HG03045 (cell line): Measurements from ENCODE around the gene C1orf159.

Experiments
- ATAC-seq: cut with Tn5 transposase; IDR thresholded peaks from one replicate; pipeline ENCODE4 v1.9.1; 2021; ENCODE audit warnings: mild to moderate bottlenecking, moderate library complexity; ENCODE audit not compliant: unreplicated experiment

C1orf159 gene

DNA sequence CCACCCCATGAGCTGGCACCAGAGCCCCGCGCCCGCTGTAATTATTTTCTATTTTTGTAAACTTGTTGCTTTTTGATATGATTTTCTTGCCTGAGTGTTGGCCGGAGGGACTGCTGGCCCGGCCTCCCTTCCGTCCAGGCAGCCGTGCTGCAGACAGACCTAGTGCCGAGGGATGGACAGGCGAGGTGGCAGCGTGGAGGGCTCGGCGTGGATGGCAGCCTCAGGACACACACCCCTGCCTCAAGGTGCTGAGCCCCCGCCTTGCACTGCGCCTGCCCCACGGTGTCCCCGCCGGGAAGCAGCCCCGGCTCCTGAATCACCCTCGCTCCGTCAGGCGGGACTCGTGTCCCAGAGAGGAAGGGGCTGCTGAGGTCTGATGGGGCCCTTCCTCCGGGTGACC, 60.9 kb downstream of the C1orf159 start:
- ATAC-seq = no peak

DNA sequence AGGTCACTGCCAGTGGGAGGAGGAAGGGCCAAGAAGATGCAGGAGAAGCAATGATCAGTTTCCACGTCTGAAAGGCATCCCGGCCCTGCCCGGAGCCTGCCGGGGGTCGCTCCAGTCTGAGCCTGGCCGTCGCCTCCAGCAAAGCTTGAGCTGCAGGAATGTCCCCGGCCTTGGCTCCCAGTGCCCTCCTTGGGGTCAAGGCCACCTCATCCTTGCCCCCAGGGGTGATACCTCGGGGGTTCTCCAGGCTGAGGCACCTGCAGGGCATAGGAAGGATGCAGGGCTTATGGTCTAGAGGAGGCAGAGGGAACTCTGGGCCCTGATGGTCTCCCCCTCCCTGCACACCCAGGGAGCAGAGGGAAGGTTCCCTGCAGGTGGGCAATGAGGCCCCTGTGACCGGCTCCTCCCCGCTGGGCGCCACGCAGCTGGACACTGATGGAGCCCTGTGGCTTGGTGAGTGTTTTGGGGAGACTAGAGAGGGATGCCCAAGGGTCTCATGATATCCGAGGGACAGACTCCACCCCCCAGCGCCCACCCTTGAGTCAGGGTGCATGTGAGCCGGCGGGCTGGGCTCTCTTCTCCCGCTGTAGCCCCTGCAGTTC, 61.7 kb downstream of the C1orf159 start:
- no peak for ATAC-seq

DNA sequence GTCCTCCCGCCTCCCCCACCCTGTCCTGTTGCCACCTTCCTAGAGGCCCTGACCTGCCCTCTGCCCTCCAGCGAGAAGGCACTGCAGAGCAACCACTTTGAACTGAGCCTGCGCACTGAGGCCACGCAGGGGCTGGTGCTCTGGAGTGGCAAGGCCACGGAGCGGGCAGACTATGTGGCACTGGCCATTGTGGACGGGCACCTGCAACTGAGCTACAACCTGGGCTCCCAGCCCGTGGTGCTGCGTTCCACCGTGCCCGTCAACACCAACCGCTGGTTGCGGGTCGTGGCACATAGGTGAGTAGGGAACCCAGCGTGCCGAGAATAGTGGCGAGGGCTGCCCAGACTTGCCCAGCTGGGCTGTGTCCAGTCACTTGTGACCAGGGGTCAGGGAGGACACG, 62.2 kb downstream of the C1orf159 start:
- no peak for ATAC-seq

DNA sequence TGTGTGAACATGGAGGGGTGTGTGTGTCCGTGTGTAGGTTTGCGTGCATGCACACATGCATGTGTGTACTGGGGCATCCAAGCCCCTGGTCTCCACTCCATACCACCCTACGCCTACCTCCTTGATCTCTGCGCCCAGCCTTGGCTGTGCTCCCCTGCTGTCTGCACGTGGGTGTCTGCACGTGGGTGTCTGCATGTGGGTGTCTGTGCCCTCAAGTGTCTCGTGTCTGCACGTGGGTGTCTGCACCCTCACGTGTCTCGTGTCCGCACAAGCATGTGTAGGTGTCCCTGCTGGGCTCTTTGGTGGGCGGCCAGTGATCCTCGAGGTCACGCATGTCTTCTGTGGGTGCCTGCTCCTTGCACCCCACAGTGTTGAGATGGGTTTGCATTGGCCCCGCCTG, 62.9 kb downstream of the C1orf159 start:
- no peak for ATAC-seq

DNA sequence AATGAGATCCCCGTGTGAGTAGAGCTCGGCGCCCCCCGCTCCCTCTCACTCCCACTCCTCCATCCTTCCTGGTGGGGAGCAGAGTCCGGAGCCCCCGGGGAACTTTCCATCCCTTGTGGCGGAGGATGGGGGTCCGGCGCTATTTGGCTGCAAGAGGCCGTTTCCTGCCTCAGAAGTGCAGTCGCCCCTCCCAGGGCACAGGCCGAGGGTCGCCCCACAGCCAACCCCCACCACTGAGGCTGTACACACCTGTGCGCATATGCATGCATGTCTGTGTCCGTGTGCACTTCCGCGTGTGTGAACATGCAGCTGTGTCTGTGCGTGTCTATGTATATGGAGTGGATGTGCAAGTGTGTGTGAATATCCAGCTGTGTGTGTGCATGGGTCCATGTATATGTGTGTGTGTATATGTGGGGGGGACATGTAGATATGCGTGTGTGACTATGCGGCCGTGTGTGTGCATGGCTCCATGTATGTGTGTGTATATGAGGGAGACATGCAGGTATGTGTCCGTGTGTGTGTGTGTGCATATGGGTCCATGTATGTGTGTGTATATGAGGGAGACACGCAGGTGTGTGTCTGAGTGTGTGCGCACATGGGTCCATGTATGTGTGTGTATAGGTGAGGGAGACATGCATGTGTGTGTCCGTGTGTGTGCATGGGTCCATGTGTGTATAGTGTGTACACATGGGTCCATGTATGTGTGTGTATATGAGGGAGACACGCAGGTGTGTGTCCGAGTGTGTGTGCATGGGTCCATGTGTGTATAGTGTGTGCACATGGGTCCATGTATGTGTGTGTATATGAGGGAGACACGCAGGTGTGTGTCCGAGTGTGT, 63.7 kb downstream of the C1orf159 start:
- ATAC-seq = no peak

DNA sequence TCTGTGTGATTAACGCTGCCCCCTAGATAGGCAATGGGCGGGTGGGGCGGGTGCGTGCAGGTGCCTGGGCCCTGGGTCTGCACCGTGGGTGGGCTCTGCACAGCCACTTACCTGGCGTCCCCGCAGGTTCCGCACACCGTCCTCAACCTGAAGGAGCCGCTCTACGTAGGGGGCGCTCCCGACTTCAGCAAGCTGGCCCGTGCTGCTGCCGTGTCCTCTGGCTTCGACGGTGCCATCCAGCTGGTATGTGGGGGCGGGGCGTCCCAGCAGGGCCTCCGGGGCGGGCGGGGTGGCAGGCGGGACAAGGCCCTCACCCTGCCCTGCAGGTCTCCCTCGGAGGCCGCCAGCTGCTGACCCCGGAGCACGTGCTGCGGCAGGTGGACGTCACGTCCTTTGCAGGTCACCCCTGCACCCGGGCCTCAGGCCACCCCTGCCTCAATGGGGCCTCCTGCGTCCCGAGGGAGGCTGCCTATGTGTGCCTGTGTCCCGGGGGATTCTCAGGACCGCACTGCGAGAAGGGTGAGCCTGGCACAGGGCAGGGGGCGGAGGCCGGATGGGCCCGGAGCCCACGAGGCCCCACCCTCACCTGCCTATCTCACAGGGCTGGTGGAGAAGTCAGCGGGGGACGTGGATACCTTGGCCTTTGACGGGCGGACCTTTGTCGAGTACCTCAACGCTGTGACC, 64.6 kb downstream of the C1orf159 start:
- no peak for ATAC-seq

DNA sequence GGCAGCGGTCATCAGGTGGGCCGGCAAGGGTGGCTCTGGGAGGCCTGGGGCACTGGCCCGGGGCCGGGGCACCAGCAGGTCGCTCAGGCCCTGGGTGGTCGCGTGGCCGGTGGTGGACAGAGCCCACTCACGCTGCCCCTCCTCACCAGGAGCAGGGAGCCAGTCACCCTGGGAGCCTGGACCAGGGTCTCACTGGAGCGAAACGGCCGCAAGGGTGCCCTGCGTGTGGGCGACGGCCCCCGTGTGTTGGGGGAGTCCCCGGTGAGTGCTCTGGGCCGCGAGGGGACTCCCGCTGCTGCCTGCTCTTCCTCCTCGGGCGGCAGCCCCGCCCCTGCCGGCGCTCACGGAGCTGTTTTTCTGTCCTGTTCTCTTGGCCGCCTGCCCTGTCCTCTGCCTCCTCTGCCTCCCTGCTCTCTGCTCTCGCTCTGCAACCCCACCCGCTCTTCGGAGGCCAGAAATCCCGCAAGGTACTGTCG, 65.3 kb downstream of the C1orf159 start:
- no peak for ATAC-seq

DNA sequence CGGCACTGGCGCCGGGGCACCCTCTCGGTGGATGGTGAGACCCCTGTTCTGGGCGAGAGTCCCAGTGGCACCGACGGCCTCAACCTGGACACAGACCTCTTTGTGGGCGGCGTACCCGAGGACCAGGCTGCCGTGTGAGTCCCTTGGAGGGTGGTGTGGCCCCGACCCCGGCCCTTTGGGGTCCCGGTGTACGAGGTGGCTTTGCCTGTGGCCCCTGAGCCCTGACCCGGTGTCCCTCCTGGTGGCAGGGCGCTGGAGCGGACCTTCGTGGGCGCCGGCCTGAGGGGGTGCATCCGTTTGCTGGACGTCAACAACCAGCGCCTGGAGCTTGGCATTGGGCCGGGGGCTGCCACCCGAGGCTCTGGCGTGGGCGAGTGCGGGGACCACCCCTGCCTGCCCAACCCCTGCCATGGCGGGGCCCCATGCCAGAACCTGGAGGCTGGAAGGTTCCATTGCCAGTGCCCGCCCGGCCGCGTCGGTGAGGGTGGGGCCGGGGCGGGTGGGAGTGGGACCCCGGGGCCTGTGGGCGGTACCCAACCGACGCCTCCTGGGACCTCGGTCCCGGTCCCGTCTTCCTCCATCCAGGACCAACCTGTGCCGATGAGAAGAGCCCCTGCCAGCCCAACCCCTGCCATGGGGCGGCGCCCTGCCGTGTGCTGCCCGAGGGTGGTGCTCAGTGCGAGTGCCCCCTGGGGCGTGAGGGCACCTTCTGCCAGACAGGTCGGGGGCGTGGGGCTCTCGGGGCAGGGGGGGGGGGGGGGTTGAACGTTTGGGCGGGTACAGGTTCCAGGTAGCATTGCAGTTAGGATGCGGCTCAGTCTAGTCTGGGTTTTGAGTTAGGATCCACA, 66.3 kb downstream of the C1orf159 start:
- ATAC-seq = no peak

DNA sequence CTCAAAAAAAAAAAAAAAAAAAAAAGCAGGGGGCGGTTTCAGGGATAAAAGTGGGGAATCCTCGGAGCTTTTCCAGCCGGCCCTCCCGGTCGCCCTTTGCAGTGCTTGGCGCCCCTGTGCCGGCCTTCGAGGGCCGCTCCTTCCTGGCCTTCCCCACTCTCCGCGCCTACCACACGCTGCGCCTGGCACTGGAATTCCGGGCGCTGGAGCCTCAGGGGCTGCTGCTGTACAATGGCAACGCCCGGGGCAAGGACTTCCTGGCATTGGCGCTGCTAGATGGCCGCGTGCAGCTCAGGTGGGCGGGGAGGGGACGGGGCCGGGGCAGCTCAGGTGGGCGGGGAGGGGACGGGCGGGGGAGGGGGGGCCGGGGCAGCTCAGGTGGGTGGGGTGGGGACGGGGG, 67.1 kb downstream of the C1orf159 start:
- no peak for ATAC-seq

DNA sequence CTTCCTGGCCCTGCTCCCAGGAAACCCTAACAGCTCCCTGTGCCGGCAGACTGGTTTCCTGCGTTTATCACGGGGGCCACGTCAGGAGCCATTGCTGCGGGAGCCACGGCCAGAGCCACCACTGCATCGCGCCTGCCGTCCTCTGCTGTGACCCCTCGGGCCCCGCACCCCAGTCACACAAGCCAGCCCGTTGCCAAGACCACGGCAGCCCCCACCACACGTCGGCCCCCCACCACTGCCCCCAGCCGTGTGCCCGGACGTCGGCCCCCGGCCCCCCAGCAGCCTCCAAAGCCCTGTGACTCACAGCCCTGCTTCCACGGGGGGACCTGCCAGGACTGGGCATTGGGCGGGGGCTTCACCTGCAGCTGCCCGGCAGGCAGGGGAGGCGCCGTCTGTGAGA, 67.9 kb downstream of the C1orf159 start:
- ATAC-seq = no peak

DNA sequence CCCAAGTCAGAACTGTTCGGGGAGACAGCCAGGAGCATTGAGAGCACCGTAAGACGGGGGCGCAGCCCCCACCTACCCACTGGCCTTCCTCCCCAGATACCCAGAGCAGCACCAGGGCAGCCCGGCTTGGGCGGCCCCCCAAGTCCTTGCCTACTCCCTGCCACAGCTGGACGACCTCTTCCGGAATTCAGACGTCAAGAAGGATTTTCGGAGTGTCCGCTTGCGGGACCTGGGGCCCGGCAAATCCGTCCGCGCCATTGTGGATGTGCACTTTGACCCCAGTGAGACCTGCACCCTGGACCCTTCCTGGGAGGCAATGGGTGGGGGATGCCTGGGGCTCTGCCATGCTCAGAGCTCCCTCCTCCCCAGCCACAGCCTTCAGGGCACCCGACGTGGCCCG, 68.5 kb downstream of the C1orf159 start:
- no peak for ATAC-seq

DNA sequence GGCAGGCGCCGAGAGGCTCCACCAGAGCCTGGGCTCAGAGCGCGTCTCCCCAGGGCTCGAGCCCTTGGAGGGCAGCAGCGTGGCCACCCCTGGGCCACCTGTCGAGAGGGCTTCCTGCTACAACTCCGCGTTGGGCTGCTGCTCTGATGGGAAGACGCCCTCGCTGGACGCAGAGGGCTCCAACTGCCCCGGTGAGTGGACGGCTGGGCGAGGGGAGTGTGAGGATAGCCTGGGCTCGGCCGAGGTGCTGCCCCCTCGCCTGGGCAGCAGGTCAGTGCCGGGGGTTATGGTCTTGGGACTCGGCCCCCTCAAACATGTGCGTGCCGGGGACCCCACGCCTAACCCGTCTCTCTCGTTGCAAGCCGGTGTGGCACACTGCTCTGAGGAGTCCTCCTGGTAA, 69.1 kb downstream of the C1orf159 start:
- ATAC-seq = no peak

DNA sequence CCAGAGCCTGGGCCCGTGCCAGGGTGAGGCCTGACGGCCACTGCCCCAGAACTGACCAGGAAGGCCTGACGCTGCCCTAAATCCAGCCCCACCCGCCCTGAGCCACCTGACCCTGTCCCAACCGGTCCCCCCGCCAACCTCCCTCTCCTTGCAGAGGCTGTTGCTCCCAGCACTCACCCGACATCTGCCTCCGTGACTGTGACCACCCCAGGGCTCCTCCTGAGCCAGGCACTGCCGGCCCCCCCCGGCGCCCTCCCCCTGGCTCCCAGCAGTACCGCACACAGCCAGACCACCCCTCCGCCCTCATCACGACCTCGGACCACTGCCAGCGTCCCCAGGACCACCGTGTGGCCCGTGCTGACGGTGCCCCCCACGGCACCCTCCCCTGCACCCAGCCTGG, 69.6 kb downstream of the C1orf159 start:
- ATAC-seq = no peak

DNA sequence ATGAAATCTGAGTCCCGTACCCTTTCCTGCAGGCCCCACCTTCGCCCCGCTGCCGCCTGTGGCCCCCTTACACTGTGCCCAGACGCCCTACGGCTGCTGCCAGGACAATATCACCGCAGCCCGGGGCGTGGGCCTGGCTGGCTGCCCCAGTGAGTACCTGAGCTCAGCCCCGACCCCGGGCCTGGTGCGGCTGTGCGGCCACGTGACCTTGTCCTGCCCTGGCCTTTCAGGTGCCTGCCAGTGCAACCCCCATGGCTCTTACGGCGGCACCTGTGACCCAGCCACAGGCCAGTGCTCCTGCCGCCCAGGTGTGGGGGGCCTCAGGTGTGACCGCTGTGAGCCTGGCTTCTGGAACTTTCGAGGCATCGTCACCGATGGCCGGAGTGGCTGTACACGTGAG, 70.8 kb downstream of the C1orf159 start:
- ATAC-seq = no peak

DNA sequence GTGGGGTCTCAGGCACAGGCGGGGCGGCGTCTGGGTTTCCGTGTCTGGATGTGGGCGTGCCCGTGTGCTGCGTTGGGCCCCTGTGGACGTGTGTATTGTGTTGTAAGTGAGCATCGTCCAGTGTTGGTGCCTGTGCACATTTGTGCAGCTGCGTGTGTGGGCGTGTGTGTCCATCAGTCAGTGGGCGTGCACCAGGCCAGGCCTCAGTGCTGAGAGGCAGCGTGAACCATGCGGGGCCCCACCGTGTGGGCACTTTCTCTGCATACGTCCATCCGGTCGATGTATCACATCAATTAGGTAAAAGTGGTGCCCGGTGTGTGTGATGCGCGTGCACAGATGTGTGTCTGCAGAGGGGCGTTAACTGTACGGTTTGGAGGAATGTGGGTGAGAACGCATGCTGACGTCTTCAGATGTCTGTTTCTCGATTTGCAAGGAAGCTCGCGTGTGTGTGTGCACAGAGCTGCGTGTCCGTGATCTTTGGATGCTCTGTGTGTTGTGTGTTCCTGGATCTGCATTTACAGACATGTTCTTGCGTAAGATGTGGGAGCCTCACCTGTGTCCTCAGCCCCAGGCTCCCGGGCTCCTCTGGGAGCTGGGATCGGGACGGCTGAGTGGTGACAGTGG, 71.3 kb downstream of the C1orf159 start:
- no peak for ATAC-seq

DNA sequence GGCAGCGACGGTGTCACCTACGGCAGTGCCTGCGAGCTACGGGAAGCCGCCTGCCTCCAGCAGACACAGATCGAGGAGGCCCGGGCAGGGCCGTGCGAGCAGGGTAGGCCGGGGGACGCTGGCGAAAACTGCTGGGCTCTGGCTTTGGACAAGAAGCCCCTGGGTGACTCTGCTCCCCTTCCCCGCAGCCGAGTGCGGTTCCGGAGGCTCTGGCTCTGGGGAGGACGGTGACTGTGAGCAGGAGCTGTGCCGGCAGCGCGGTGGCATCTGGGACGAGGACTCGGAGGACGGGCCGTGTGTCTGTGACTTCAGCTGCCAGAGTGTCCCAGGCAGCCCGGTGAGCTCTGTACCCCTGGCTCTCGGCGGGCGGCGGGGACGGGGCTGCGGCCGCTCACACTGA, 72.0 kb downstream of the C1orf159 start:
- no peak for ATAC-seq

DNA sequence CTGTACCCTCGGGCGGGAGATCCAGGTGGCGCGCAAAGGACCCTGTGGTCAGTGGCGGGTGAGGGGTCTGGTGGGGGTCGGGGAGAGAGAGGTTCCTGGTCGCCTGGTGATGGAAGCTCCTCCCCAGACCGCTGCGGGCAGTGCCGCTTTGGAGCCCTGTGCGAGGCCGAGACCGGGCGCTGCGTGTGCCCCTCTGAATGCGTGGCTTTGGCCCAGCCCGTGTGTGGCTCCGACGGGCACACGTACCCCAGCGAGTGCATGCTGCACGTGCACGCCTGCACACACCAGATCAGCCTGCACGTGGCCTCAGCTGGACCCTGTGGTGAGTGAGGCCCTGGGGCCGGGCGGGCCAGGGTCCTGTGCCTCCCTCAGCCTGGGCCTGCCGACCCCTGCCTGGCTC, 72.5 kb downstream of the C1orf159 start:
- ATAC-seq = no peak

DNA sequence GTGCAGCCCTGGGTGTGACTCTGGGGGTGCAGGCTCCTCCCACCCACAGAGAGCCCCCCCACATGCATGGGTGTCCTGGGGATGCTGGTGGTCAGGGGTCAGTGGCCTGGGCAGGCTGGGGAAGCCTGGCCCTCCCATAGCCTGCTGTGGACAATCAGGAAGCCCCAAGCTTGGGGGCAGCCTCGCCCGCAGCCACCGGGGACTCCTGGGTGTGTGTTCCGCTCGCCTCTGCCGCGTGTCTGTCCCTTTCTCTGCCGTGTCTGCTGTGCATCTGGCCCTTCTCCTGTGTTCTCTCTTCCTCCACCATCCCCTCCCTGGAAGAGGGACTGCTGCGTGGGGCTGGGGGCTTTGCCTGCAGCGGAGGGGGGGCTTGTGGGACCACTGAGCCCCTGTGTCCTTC, 73.1 kb downstream of the C1orf159 start:
- ATAC-seq = no peak

DNA sequence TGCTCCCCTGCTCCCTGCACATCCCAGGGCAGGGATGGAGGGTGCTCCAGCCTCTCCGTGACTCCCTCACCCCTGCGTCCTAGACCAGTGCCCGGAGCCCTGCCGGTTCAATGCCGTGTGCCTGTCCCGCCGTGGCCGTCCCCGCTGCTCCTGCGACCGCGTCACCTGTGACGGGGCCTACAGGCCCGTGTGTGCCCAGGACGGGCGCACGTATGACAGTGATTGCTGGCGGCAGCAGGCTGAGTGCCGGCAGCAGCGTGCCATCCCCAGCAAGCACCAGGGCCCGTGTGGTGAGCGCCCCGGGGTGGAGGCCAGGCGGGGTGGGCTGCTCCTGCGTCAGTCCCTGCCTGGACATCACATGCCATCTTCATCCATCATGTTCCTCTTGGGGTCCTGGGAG, 74.0 kb downstream of the C1orf159 start:
- ATAC-seq = no peak

DNA sequence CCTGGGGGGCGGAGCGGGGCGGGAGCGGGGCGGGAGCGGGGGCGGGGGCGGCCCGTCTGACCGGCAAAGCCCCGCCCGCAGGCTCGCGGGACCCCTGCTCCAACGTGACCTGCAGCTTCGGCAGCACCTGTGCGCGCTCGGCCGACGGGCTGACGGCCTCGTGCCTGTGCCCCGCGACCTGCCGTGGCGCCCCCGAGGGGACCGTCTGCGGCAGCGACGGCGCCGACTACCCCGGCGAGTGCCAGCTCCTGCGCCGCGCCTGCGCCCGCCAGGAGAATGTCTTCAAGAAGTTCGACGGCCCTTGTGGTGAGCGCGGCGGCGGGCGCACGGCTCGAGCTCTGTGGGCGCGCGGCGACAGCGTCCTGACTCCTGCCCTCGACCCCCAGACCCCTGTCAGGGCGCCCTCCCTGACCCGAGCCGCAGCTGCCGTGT, 74.8 kb downstream of the C1orf159 start:
- no peak for ATAC-seq
